Measurements from ENCODE around the gene OSMR. TPM values are rescaled to one million over a fixed set of nuclear protein-coding genes. Genes with fewer than 3 reads are reported as not detected.
A peak's percentile ranks its signal among the peaks of the same experiment; 100 is the strongest.

The OSMR gene
- total RNA-seq, 1 experiment from 2014 or later: 82.4 TPM

DNA sequence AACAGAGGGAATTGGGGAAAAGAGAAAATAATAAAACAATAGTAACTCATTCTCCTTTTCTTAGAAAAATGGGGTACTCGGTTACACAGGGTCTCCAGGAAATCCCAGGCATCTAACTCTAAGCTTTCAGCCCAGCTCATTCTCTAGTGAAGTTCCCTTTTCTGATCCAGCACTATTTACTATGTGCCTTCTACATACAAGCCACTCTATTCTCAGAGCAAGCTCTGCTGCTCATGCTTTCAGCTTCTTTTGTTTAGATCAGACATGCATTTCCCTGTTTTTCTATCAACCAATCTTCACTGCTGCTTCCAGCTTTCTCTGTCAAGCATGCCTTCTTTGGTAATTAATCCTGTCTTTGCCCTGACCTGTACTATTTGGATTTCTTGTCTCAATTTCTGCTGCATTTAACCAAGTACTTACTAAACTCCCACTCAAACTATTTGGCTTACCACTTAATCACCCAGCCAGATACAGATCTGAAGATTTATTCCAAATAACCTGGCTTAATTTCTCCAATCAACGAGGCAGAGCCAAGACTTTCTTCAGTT is 25.3 kb downstream of the OSMR start:
- ATAC-seq (no peak), DNase-seq (ENCODE audit: low read depth, low spot score) (peak; percentile 24)
- TF ChIP-seq TCF7L2 (IDR thresholded peaks at IDR 0.05; ENCODE audit: low read depth, low read length) (no peak), POLR2AphosphoS5 (IDR thresholded peaks at IDR 0.05; ENCODE audit: low read depth, low read length) (no peak), SIN3A (IDR thresholded peaks at IDR 0.05; ENCODE audit: borderline replicate concordance, insufficient read depth, low read depth, low read length) (no peak)
- TF ChIP-seq, protein P1, sequence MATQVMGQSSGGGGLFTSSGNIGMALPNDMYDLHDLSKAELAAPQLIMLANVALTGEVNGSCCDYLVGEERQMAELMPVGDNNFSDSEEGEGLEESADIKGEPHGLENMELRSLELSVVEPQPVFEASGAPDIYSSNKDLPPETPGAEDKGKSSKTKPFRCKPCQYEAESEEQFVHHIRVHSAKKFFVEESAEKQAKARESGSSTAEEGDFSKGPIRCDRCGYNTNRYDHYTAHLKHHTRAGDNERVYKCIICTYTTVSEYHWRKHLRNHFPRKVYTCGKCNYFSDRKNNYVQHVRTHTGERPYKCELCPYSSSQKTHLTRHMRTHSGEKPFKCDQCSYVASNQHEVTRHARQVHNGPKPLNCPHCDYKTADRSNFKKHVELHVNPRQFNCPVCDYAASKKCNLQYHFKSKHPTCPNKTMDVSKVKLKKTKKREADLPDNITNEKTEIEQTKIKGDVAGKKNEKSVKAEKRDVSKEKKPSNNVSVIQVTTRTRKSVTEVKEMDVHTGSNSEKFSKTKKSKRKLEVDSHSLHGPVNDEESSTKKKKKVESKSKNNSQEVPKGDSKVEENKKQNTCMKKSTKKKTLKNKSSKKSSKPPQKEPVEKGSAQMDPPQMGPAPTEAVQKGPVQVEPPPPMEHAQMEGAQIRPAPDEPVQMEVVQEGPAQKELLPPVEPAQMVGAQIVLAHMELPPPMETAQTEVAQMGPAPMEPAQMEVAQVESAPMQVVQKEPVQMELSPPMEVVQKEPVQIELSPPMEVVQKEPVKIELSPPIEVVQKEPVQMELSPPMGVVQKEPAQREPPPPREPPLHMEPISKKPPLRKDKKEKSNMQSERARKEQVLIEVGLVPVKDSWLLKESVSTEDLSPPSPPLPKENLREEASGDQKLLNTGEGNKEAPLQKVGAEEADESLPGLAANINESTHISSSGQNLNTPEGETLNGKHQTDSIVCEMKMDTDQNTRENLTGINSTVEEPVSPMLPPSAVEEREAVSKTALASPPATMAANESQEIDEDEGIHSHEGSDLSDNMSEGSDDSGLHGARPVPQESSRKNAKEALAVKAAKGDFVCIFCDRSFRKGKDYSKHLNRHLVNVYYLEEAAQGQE (IDR thresholded peaks at IDR 0.05; ENCODE audit: insufficient read depth in 1 of 2, low read depth in 2 of 2, low read length in 1 of 2): no peak
- TF ChIP-seq, protein P2, sequence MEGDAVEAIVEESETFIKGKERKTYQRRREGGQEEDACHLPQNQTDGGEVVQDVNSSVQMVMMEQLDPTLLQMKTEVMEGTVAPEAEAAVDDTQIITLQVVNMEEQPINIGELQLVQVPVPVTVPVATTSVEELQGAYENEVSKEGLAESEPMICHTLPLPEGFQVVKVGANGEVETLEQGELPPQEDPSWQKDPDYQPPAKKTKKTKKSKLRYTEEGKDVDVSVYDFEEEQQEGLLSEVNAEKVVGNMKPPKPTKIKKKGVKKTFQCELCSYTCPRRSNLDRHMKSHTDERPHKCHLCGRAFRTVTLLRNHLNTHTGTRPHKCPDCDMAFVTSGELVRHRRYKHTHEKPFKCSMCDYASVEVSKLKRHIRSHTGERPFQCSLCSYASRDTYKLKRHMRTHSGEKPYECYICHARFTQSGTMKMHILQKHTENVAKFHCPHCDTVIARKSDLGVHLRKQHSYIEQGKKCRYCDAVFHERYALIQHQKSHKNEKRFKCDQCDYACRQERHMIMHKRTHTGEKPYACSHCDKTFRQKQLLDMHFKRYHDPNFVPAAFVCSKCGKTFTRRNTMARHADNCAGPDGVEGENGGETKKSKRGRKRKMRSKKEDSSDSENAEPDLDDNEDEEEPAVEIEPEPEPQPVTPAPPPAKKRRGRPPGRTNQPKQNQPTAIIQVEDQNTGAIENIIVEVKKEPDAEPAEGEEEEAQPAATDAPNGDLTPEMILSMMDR (IDR thresholded peaks at IDR 0.05): no peak
- TSS peak; percentile 43 for BruUV-seq (replicated peaks)
- intact Hi-C loops (cut with micrococcal nuclease; ENCODE audit: unreplicated experiment) (no loop called here), in situ Hi-C loops (cut with HindIII; ENCODE audit: low pct_unique_long_range_greater_than_20kb, low sequenced_read_pairs) (no loop called here)
- Histone ChIP-seq H3K9me3 (ENCODE audit: control insufficient read depth, insufficient read depth, low read depth, low read length) (no peaks in the 10 kb centered on the region), H3K4me1 (ENCODE audit: control insufficient read depth, insufficient read depth, low read length) (peaks cover 12% of the 10 kb centered on the region), H3K27me3 (ENCODE audit: control insufficient read depth, insufficient read depth, low read length) (no peaks in the 10 kb centered on the region), H3K36me3 (ENCODE audit: control insufficient read depth, insufficient read depth, low read length) (0 out of 2 replicates have a peak, but pooled peaks cover 5% of the 10 kb centered on the region), H3K4me3 (ENCODE audit: low read depth in 2 of 2, low read length in 2 of 2) (no peak overlapping the region), H3K27ac (ENCODE audit: low read length) (no peak overlapping the region)
- ChIA-PET CTCF (no interaction called here), POLR2A (no interaction called here)

DNA sequence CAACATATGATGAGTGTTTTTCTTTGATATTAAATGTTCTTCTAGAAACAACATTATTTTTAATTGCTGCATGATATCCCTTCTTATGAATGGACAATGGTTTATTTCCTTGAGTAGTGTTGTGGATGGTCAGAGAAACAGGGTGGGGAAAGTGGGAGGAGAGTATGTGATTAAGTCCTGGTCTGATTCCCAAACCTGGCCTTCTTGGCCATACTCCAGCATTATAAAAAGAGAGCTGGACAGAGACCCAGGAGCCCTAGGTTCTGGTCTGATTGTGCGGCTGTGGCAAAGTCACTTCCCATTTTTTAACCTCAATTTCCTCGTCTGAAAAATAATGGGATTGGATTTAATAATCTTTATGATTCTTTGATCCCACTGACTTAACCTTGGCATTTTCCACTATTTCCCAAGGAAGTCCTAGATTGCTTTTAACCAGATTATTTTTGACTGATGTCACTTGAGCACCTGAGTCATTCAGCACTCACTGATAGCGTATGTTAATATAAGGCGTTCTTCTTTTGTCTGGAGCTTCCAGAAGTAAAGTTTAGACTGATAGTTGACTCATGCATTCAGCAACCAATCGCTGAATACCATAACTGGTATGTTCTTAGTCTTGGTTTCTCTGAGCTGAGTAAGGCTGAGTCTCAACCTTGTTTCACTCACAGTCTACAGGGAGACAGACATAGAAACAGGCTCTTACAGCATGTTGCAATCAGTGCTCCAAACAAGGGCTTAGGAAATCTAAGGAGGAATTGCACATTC is 26.2 kb downstream of the OSMR start:
- intact Hi-C loops (cut with micrococcal nuclease; ENCODE audit: unreplicated experiment) (no loop called here), in situ Hi-C loops (cut with HindIII; ENCODE audit: low pct_unique_long_range_greater_than_20kb, low sequenced_read_pairs) (no loop called here)
- H3K9me3 ChIP-seq (ENCODE audit: control insufficient read depth, insufficient read depth, low read depth, low read length): no peaks in the 10 kb centered on the region
- H3K27me3 ChIP-seq (ENCODE audit: control insufficient read depth, insufficient read depth, low read length): no peaks in the 10 kb centered on the region
- no peak for TF ChIP-seq SIN3A (IDR thresholded peaks at IDR 0.05; ENCODE audit: borderline replicate concordance, insufficient read depth, low read depth, low read length)
- TF ChIP-seq, protein P2 (IDR thresholded peaks at IDR 0.05): no peak
- TF ChIP-seq TCF7L2 (IDR thresholded peaks at IDR 0.05; ENCODE audit: low read depth, low read length): no peak
- TF ChIP-seq, protein P1 (IDR thresholded peaks at IDR 0.05; ENCODE audit: insufficient read depth in 1 of 2, low read depth in 2 of 2, low read length in 1 of 2): no peak
- no peak for TF ChIP-seq POLR2AphosphoS5 (IDR thresholded peaks at IDR 0.05; ENCODE audit: low read depth, low read length)
- ChIA-PET CTCF (interaction anchor here (0.7 kb wide), 1 partner anchor 21 kb away, joined by 3 read pairs; no protein-coding TSS in a partner anchor), POLR2A (no interaction called here)
- H3K4me3 ChIP-seq (ENCODE audit: low read depth in 2 of 2, low read length in 2 of 2): no peak overlapping the region
- peaks cover 6% of the 10 kb centered on the region for H3K4me1 ChIP-seq (ENCODE audit: control insufficient read depth, insufficient read depth, low read length)
- H3K27ac ChIP-seq (ENCODE audit: low read length): no peak overlapping the region
- ATAC-seq (peak; percentile 93), DNase-seq (ENCODE audit: low read depth, low spot score) (peak; percentile 99)
- BruUV-seq (replicated peaks): no TSS peak
- peaks cover 8% of the 10 kb centered on the region; the same call in 1 of the 2 replicates for H3K36me3 ChIP-seq (ENCODE audit: control insufficient read depth, insufficient read depth, low read length)
